GM12801 (cell line): ENCODE data around the gene IL17RE.

Experiments used
- CTCF ChIP-seq: IDR thresholded peaks from one replicate; pipeline ENCODE4 v1.5.1; 2011; ENCODE audit warnings: control low read depth; ENCODE audit not compliant: insufficient read length; ENCODE audit errors: extremely low read depth

The IL17RE gene

DNA sequence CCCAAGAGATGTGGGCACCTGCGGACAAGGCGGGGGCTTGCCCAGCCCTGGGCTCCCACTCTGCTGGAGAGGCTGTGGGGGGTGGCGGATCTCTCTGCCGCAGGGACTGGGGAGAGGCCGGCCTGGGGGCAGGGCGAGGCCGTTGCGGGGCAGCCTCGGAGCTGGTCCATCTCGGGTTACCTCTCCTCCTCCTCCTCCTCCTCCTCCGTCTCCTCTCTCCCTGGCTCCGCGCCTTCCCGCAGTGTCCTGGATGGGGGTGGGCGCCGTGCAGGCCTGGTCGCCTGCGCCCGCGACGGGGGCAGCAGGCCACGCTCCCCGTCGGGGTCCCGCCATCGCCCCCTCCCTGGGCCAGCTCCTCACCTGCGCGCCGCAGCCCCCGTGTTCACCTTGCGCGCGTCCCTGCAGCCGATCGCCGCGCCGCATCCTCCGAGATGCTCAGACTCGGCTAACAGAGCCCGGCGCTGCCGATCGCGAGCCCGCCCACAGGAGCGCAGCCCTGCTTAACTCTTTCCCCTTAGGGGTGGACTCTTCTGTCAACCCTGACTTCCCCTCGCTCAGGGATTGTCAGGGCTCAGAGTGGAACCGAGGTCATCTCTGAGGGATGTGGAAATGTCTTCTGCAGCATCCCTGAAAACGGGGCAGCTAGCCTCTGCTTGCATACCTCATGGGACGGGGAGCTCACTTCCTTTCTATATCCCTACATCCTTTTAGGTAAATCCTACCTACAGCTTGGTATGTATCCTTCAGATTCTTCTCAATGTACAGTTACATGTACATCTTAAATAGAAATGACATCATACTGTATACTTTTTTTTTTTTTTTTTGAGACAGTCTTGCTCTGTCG, 49.5 kb downstream of the IL17RE start, which contains the start of gene PRRT3:
Gene PRRT3 (minus strand): TSS at position 447 of the 844 bp plus-strand sequence. CDS start 2,293 bp downstream, outside the sequence.
- no peak for TF ChIP-seq CTCF

- TF ChIP-seq CTCF: no peak
Observed at GRCh38 chr3:9955067-9955502, 52.4 kb downstream of the IL17RE start.

DNA sequence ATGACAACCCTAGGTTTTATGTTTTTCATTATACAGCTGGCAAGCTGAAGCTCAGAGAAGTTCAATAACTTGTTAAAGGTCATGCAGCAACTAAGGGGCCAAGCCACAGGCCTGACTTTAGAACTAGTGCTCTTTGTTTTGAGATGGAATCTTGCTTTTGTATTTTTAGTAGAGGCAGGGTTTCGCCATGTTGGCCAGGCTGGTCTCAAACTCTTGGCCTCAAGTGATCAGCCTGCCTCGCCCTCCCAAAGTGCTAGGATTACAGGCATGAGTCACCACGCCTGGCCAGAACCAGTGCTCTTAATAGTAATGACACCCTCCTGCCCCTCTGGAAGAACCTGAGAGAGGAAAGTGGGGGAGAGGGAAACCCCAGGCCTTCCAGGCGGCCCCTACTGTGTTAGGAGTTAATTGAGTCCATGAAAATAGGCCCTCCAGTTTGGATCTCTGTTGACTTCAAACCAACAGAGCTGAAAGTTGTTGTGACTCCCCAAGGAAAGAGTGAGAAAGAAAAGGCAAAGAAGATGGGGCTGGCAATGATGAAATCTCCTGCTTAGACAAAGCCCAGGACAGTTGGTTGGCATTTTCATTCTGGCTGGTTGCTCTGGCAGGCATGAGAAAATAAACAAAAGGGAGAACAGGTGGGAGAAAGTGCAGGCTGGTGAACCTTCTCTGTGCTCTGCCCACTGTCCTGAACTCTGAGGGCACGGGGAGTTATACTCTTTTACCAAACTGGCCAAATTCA, 53.1 kb downstream of the IL17RE start:
- no peak for TF ChIP-seq CTCF

GRCh38 chr3:9957214-9957613, 54.6 kb downstream of the IL17RE start:
- no peak for TF ChIP-seq CTCF

- TF ChIP-seq CTCF: no peak
Observed at GRCh38 chr3:9965200-9965875, 62.7 kb downstream of the IL17RE start.
